Keratinocyte (primary cell): ENCODE data around the gene MET. TPM values are rescaled to one million over a fixed set of nuclear protein-coding genes. Genes with fewer than 3 reads are reported as not detected.

Source experiments
- DNase-seq: peaks from one replicate; pipeline ENCODE4 v3.0.0-alpha.2; 2011; ENCODE audit warnings: low read depth, missing footprints, low spot score
- FAIRE-seq: peaks from 2 replicates; lab custom pipeline; 2011; peaks lifted over from hg19 to GRCh38; lab: Jason Lieb, UNC
- H2AFZ ChIP-seq: 2 replicates; pipeline ENCODE4 v1.6.0; 2012; ENCODE audit warnings: low read length, control low read depth, inconsistent platforms; ENCODE audit not compliant: control insufficient read depth
- H3K27ac ChIP-seq: 2 replicates; pipeline ENCODE4 v1.5.1; 2011; ENCODE audit warnings: low read length; ENCODE audit not compliant: control insufficient read depth, insufficient read depth
- H3K27me3 ChIP-seq: 3 replicates; pipeline ENCODE4 v1.6.0; 2011; ENCODE audit warnings: low read length; ENCODE audit not compliant: control insufficient read depth, insufficient read depth; ENCODE audit errors: extremely low read depth
- H3K36me3 ChIP-seq, 2 experiments: 2 replicates in 1 of 2; 3 replicates in 1 of 2; pipeline ENCODE4 v1.5.1; 2011; ENCODE audit warnings: low read length in 2 of 2, mild to moderate bottlenecking in 1 of 2; ENCODE audit not compliant: control insufficient read depth in 2 of 2, insufficient read depth in 2 of 2; ENCODE audit errors: extremely low read depth in 1 of 2
- H3K4me1 ChIP-seq: 3 replicates; pipeline ENCODE4 v1.5.1; 2011; ENCODE audit warnings: low read length; ENCODE audit not compliant: control insufficient read depth, insufficient read depth; ENCODE audit errors: extremely low read depth
- H3K4me2 ChIP-seq: 3 replicates; pipeline ENCODE4 v1.6.0; 2011; ENCODE audit warnings: low read depth, low read length; ENCODE audit not compliant: control insufficient read depth, insufficient read depth; ENCODE audit errors: extremely low read depth
- H3K4me3 ChIP-seq, 3 experiments: fragments of 200-600 bp in 1 of 3; sonication (generic) in 1 of 3; 2 replicates in 2 of 3; 3 replicates in 1 of 3; pipeline ENCODE4 v1.5.1; 2011 to 2016; ENCODE audit warnings: low read length in 3 of 3, mild to moderate bottlenecking in 3 of 3, control low read depth in 2 of 3, inconsistent platforms in 1 of 3, low read depth in 1 of 3, mixed read lengths in 1 of 3, mixed run types in 1 of 3, moderate library complexity in 1 of 3; ENCODE audit not compliant: control insufficient read depth in 2 of 3, insufficient read depth in 2 of 3; ENCODE audit errors: extremely low read depth in 1 of 3
- H3K79me2 ChIP-seq: 2 replicates; pipeline ENCODE4 v1.6.0; 2012; ENCODE audit warnings: low read length; ENCODE audit not compliant: control insufficient read depth, insufficient read depth
- H3K9ac ChIP-seq: 3 replicates; pipeline ENCODE4 v1.6.0; 2011; ENCODE audit warnings: low read length; ENCODE audit not compliant: control insufficient read depth, insufficient read depth; ENCODE audit errors: extremely low read depth
- H3K9me1 ChIP-seq: 3 replicates; pipeline ENCODE4 v1.6.0; 2011; ENCODE audit warnings: low read length; ENCODE audit not compliant: control insufficient read depth, insufficient read depth; ENCODE audit errors: extremely low read depth
- H3K9me3 ChIP-seq: 2 replicates; pipeline ENCODE4 v1.5.1; 2012; ENCODE audit warnings: low read depth, low read length; ENCODE audit not compliant: control insufficient read depth
- H4K20me1 ChIP-seq: 3 replicates; pipeline ENCODE4 v1.6.0; 2011; ENCODE audit warnings: low read length; ENCODE audit not compliant: control insufficient read depth, insufficient read depth; ENCODE audit errors: extremely low read depth
- EZH2 ChIP-seq: IDR thresholded peaks from one replicate; pipeline ENCODE4 v1.6.1; 2012; ENCODE audit warnings: inconsistent platforms, mild to moderate bottlenecking, low read length, moderate library complexity
- dilution Hi-C: fragments of 300-500 bp; cut with MboI; formaldehyde crosslinking; loops from one replicate; pipeline ENCODE4 v1.7.0; 2020; ENCODE audit warnings: low sequenced_read_pairs; ENCODE audit not compliant: extremely low pct_ligation_motif_present
- polyA plus RNA-seq, 5 experiments: library from polyadenylated mRNA; depleted of rRNA in 3 of 5; stranded (reverse) in 3 of 5; stranded (forward) in 1 of 5; unstranded in 1 of 5; fragments of >200 nt; gene quantifications; 1 replicate in 1 of 5; 2 replicates in 3 of 5; 3 replicates in 1 of 5; pipeline versions ENCODE4 v1.2.1 to v1.2.3, GENCODE V29; 2011 to 2012; ENCODE audit warnings: missing spikeins in 2 of 5, low read depth in 1 of 5, low replicate concordance in 1 of 5
- TF ChIP-seq, protein P1 (sequence below), 3 experiments: IDR thresholded peaks in 1 of 3; conservative IDR thresholded peaks in 1 of 3; optimal IDR thresholded peaks in 1 of 3; 2 replicates in 2 of 3; 3 replicates in 1 of 3; pipeline versions ENCODE3 to v1.5.1; 2011; ENCODE audit warnings: low read length in 3 of 3, mild to moderate bottlenecking in 3 of 3, moderate library complexity in 2 of 3, control low read depth in 1 of 3, inconsistent platforms in 1 of 3; ENCODE audit not compliant: insufficient read depth in 2 of 3; ENCODE audit errors: extremely low read depth in 1 of 3

MET gene
- polyA plus RNA-seq, 1 donor (not counting 4 experiments of a cell fraction or from before 2014, with no cell fraction given) = 117 TPM

DNA sequence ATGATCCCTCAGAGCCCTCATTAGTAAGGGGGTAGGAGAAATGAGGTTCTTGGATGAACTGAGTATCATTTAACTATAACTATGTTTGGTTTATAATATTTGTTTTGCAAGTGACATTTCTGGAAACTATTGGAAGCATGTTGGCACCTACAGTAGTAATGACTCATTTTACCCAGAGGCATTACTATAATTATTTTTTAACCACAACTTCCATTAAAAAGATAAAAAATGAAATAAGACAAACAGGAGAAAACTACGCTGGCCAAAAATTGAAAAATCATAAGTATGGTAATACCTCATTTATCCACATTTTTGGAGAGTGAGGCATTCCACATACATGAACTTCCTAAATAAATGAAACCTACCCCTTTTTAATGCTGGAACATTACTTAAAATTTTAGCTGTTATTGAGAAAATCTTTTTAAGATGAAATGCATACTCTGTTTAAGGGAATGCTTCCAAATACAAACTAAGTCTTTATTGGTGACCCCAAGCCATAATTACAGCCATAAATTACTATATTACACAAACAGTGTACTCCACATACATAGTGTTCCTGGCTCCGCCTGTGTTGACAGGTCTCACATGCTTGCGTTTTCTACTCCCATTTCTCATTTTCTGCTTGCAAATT, 105.8 kb downstream of the MET start:
- Histone ChIP-seq H4K20me1 (no peaks in the 10 kb centered on the region), H3K36me3 (peaks cover 16 to 52% of the 10 kb centered on the region in 2 experiments), H3K79me2 (no peaks in the 10 kb centered on the region), H3K27ac (peak overlapping the region; percentile 85), H3K9me3 (no peaks in the 10 kb centered on the region), H3K9ac (peak overlapping the region; percentile 39), H2AFZ (no peak overlapping the region), H3K4me3 (no peak overlapping the region), H3K9me1 (no peaks in the 10 kb centered on the region), H3K27me3 (no peaks in the 10 kb centered on the region), H3K4me1 (peaks cover 73% of the 10 kb centered on the region), H3K4me2 (no peak overlapping the region)
- DNase-seq (peak; percentile 30), FAIRE-seq (no peak)
- no peak for TF ChIP-seq EZH2
- TF ChIP-seq, protein P1, sequence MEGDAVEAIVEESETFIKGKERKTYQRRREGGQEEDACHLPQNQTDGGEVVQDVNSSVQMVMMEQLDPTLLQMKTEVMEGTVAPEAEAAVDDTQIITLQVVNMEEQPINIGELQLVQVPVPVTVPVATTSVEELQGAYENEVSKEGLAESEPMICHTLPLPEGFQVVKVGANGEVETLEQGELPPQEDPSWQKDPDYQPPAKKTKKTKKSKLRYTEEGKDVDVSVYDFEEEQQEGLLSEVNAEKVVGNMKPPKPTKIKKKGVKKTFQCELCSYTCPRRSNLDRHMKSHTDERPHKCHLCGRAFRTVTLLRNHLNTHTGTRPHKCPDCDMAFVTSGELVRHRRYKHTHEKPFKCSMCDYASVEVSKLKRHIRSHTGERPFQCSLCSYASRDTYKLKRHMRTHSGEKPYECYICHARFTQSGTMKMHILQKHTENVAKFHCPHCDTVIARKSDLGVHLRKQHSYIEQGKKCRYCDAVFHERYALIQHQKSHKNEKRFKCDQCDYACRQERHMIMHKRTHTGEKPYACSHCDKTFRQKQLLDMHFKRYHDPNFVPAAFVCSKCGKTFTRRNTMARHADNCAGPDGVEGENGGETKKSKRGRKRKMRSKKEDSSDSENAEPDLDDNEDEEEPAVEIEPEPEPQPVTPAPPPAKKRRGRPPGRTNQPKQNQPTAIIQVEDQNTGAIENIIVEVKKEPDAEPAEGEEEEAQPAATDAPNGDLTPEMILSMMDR (optimal IDR thresholded peaks at IDR 0.05 in 1 of 3, IDR thresholded peaks at IDR 0.05 in 1 of 3, conservative IDR thresholded peaks at IDR 0.05 in 1 of 3; ENCODE audit: extremely low read depth in 1 of 3, insufficient read depth in 2 of 3, low read length in 3 of 3) = no peak
- dilution Hi-C loops = no loop called here

DNA sequence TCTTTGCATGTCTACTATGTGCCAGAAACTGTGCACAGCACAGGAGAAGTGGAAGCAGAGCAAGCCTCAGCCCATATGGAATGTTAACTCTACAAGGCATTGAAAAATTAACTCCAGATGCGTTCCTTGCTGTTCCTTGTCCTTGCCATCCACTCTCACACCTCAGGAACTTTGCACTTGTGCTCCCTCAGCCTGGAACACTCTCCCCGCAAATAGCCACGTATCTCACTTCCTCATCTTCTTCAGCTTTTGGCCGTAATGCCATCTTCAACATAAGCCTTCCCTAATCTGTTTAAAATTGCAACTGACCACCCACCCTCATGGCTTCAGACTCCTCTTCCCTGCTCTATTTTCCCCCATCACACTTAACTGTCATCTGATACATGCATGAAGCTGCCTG, 107.2 kb downstream of the MET start:
- TF ChIP-seq, protein P1 (optimal IDR thresholded peaks at IDR 0.05 in 1 of 3, IDR thresholded peaks at IDR 0.05 in 1 of 3, conservative IDR thresholded peaks at IDR 0.05 in 1 of 3; ENCODE audit: extremely low read depth in 1 of 3, insufficient read depth in 2 of 3, low read length in 3 of 3) = no peak
- TF ChIP-seq EZH2 = no peak
- dilution Hi-C loops = no loop called here
- H3K79me2 ChIP-seq = no peaks in the 10 kb centered on the region
- no peak overlapping the region for H2AFZ ChIP-seq
- no peak overlapping the region for H3K9ac ChIP-seq
- H3K36me3 ChIP-seq = peaks cover 18 to 54% of the 10 kb centered on the region in 2 experiments
- H3K4me1 ChIP-seq = peaks cover 66% of the 10 kb centered on the region
- FAIRE-seq = no peak
- H3K4me3 ChIP-seq = no peak overlapping the region
- H3K9me1 ChIP-seq = no peaks in the 10 kb centered on the region
- H3K4me2 ChIP-seq = no peak overlapping the region
- H3K27me3 ChIP-seq = no peaks in the 10 kb centered on the region
- no peaks in the 10 kb centered on the region for H3K9me3 ChIP-seq
- no peak for DNase-seq
- H3K27ac ChIP-seq = no peak overlapping the region
- no peaks in the 10 kb centered on the region for H4K20me1 ChIP-seq
